SK-N-SH (cell line): Measurements from ENCODE around the gene PDCD1. TPM values are rescaled to one million over a fixed set of nuclear protein-coding genes. Genes with fewer than 3 reads are reported as not detected.

Experiments used
- CTCF ChIA-PET: fragments of 300-600, 350-600 bp; formaldehyde crosslinking; extraction: SDS; loops from one replicate; lab custom pipeline; 2021; lab: Yijun Ruan, JAX
- POLR2A ChIA-PET: fragments of 350-600 bp; sonication (Branson Sonifier 250); formaldehyde crosslinking; extraction: SDS; loops from one replicate; lab custom pipeline; 2020; ENCODE audit warnings: antibody characterized with exemption, inconsistent platforms; lab: Yijun Ruan, JAX
- DNase-seq: peaks from one replicate; pipeline ENCODE4 v3.0.0; 2012
- H2AFZ ChIP-seq: fragments of 200-600 bp; sonication (generic); 2 replicates; pipeline ENCODE4 v1.8.1; 2016; ENCODE audit warnings: antibody characterized with exemption, mild to moderate bottlenecking, low read depth
- H3F3A ChIP-seq: fragments of 200-600 bp; sonication (generic); replicated peaks from 2 replicates; pipeline ENCODE3; 2016; ENCODE audit warnings: antibody characterized with exemption, mild to moderate bottlenecking; ENCODE audit not compliant: insufficient read depth
- H3K27ac ChIP-seq, 2 experiments: fragments of 200-500 bp in 1 of 2; fragments of 200-600 bp in 1 of 2; sonication (Bioruptor generic) in 1 of 2; sonication (generic), shearing (Covaris generic) in 1 of 2; 2 replicates each; pipeline versions ENCODE4 v1.5.1 to v1.6.1; 2014 to 2016; ENCODE audit warnings: low read depth in 2 of 2, inconsistent platforms in 1 of 2, low read length in 1 of 2, mild to moderate bottlenecking in 1 of 2, mixed read lengths in 1 of 2
- H3K27me3 ChIP-seq: fragments of 200-600 bp; sonication (generic), shearing (Covaris generic); 2 replicates; pipeline ENCODE4 v1.6.1; 2016; ENCODE audit warnings: mixed run types; ENCODE audit not compliant: insufficient read depth
- H3K36me3 ChIP-seq, 2 experiments: fragments of 200-500 bp in 1 of 2; fragments of 200-600 bp in 1 of 2; sonication (Bioruptor generic) in 1 of 2; sonication (generic) in 1 of 2; replicated peaks in 1 of 2; 2 replicates each; pipeline versions ENCODE3 to v1.5.1; 2014 to 2016; ENCODE audit warnings: low read length in 1 of 2, mild to moderate bottlenecking in 1 of 2; ENCODE audit not compliant: insufficient read depth in 2 of 2, control insufficient read depth in 1 of 2
- H3K4me1 ChIP-seq, 2 experiments: fragments of 200-500 bp in 1 of 2; fragments of 200-600 bp in 1 of 2; sonication (Bioruptor generic) in 1 of 2; sonication (generic), shearing (Covaris generic) in 1 of 2; 2 replicates each; pipeline versions ENCODE4 v1.5.1 to v1.6.1; 2014 to 2016; ENCODE audit warnings: low read depth in 1 of 2, low read length in 1 of 2, mixed run types in 1 of 2; ENCODE audit not compliant: insufficient read depth in 2 of 2, control insufficient read depth in 1 of 2
- H3K4me2 ChIP-seq: fragments of 200-600 bp; sonication (generic), shearing (Covaris generic); 2 replicates; pipeline ENCODE4 v1.6.1; 2017; ENCODE audit warnings: mixed run types
- H3K4me3 ChIP-seq, 2 experiments: fragments of 200-500 bp in 1 of 2; fragments of 200-600 bp in 1 of 2; sonication (Bioruptor generic) in 1 of 2; sonication (generic), shearing (Covaris generic) in 1 of 2; 2 replicates each; pipeline versions ENCODE4 v1.5.1 to v1.8.1; 2014 to 2016; ENCODE audit warnings: low read depth in 2 of 2, inconsistent platforms in 1 of 2, low read length in 1 of 2, mild to moderate bottlenecking in 1 of 2, mixed read lengths in 1 of 2, moderate library complexity in 1 of 2
- H3K79me2 ChIP-seq: fragments of 200-600 bp; sonication (generic); 2 replicates; pipeline ENCODE4 v1.8.1; 2017; ENCODE audit warnings: mild to moderate bottlenecking; ENCODE audit not compliant: insufficient read depth
- H3K9ac ChIP-seq: fragments of 200-600 bp; sonication (generic); 2 replicates; pipeline ENCODE4 v1.6.1; 2017; ENCODE audit warnings: mixed run types
- H3K9me2 ChIP-seq: fragments of 200-600 bp; sonication (generic); 2 replicates; pipeline ENCODE4 v1.6.1; 2017; ENCODE audit warnings: mixed run types
- H3K9me3 ChIP-seq: fragments of 200-600 bp; sonication (generic); 2 replicates; pipeline ENCODE4 v1.6.1; 2017; ENCODE audit warnings: mixed run types, mild to moderate bottlenecking, moderate library complexity
- H4K20me1 ChIP-seq: fragments of 200-600 bp; sonication (generic); 2 replicates; pipeline ENCODE4 v1.6.1; 2017; ENCODE audit warnings: mild to moderate bottlenecking, mixed run types; ENCODE audit not compliant: insufficient read depth
- EZH2phosphoT487 ChIP-seq: fragments of 200-600 bp; sonication (generic); IDR thresholded peaks from 2 replicates; pipeline ENCODE4 v1.6.1; 2017; ENCODE audit warnings: low read depth, mixed run types, mild to moderate bottlenecking, antibody characterized with exemption, moderate library complexity, borderline replicate concordance
- FOSL2 ChIP-seq: IDR thresholded peaks from 2 replicates; pipeline ENCODE4 v1.4.0; 2012; ENCODE audit warnings: low read depth, mild to moderate bottlenecking, moderate library complexity, borderline replicate concordance
- FOXM1 ChIP-seq: IDR thresholded peaks from 2 replicates; pipeline ENCODE4 v1.4.0; 2012; ENCODE audit warnings: low read depth, mild to moderate bottlenecking
- JUND ChIP-seq: IDR thresholded peaks from 2 replicates; pipeline ENCODE4 v1.4.0; 2012
- MEF2A ChIP-seq: IDR thresholded peaks from 2 replicates; pipeline ENCODE4 v1.4.0; 2012; ENCODE audit warnings: low read depth, borderline replicate concordance
- POLR2AphosphoS5 ChIP-seq: IDR thresholded peaks from 2 replicates; pipeline ENCODE4 v1.6.1; 2012; ENCODE audit warnings: low read depth, low read length
- RAD21 ChIP-seq: IDR thresholded peaks from 2 replicates; pipeline ENCODE4 v1.6.1; 2012; ENCODE audit warnings: mild to moderate bottlenecking, low read length
- RCOR1 ChIP-seq: fragments of 150-350 bp; IDR thresholded peaks from 2 replicates; pipeline ENCODE4 v1.6.1; 2017; ENCODE audit warnings: antibody characterized with exemption, low read length
- SIN3A ChIP-seq: IDR thresholded peaks from 2 replicates; pipeline ENCODE4 v1.6.1; 2012; ENCODE audit warnings: low read depth, mild to moderate bottlenecking, low read length, moderate library complexity, borderline replicate concordance
- SMC3 ChIP-seq: IDR thresholded peaks from 2 replicates; pipeline ENCODE4 v1.6.1; 2012; ENCODE audit warnings: low read depth, low read length, improper control_type of control experiment
- TCF12 ChIP-seq: IDR thresholded peaks from 2 replicates; pipeline ENCODE4 v1.4.0; 2012
- USF1 ChIP-seq: IDR thresholded peaks from 2 replicates; pipeline ENCODE4 v1.4.0; 2012; ENCODE audit warnings: low read depth, borderline replicate concordance
- WGBS: methylation state at CpG from one replicate; pipeline ENCODE4 v1.1.6; 2017; ENCODE audit warnings: low lambda C conversion rate; 5-methylcytosine and 5-hydroxymethylcytosine counted together
- polyA plus RNA-seq, 3 experiments: library from polyadenylated mRNA; depleted of rRNA; stranded (reverse); fragments of >200 nt; gene quantifications; 2 replicates each; pipeline ENCODE4 v1.2.3, GENCODE V29; 2012
- TF ChIP-seq, protein P1 (sequence below): IDR thresholded peaks from 2 replicates; pipeline ENCODE4 v1.4.0; 2012; ENCODE audit warnings: low read depth, borderline replicate concordance

Gene PDCD1
- polyA plus RNA-seq, 1 of the 3 experiments (the other 2 are of a cell fraction) = not detected

GRCh38 chr2:241877197-241877685 is 18.5 kb upstream of the PDCD1 start:
- ChIA-PET CTCF (interaction anchor here (0.6 to 4.2 kb wide), 9 partner anchors 9 to 1031 kb away, joined by 3 to 58 read pairs (median 3); partner anchors contain the start of genes D2HGDH, DTYMK and ING5), POLR2A (interaction anchor here (0.6 to 1.6 kb wide), 2 partner anchors 142 to 175 kb away, joined by 3 to 6 read pairs; partner anchors contain the start of gene ING5)
- Histone ChIP-seq H3K4me1 (peaks cover 4 to 15% of the 10 kb centered on the region in 2 experiments), H3K4me3 (no peak overlapping the region), H3K4me2 (no peak overlapping the region), H3K9me3 (no peaks in the 10 kb centered on the region), H3K79me2 (no peaks in the 10 kb centered on the region), H4K20me1 (no peaks in the 10 kb centered on the region), H2AFZ (no peak overlapping the region), H3F3A (peaks cover 8% of the 10 kb centered on the region), H3K9me2 (no peaks in the 10 kb centered on the region), H3K27ac (no peak overlapping the region), H3K27me3 (no peaks in the 10 kb centered on the region), H3K36me3 (no peaks in the 10 kb centered on the region), H3K9ac (no peak overlapping the region)
- TF ChIP-seq SMC3 (no peak), JUND (no peak), TCF12 (no peak), POLR2AphosphoS5 (no peak), FOSL2 (no peak), USF1 (no peak), FOXM1 (no peak), RAD21 (no peak)
- TF ChIP-seq, protein P1, sequence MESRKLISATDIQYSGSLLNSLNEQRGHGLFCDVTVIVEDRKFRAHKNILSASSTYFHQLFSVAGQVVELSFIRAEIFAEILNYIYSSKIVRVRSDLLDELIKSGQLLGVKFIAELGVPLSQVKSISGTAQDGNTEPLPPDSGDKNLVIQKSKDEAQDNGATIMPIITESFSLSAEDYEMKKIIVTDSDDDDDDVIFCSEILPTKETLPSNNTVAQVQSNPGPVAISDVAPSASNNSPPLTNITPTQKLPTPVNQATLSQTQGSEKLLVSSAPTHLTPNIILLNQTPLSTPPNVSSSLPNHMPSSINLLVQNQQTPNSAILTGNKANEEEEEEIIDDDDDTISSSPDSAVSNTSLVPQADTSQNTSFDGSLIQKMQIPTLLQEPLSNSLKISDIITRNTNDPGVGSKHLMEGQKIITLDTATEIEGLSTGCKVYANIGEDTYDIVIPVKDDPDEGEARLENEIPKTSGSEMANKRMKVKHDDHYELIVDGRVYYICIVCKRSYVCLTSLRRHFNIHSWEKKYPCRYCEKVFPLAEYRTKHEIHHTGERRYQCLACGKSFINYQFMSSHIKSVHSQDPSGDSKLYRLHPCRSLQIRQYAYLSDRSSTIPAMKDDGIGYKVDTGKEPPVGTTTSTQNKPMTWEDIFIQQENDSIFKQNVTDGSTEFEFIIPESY = no peak
- 89% methylated on average over 8 of the region's 16 CpGs for WGBS
- peak; percentile 25 for DNase-seq

GRCh38 chr2:241876528-241877196 is 18.0 kb upstream of the PDCD1 start:
- Histone ChIP-seq H4K20me1 (no peaks in the 10 kb centered on the region), H3K27ac (no peak overlapping the region), H2AFZ (no peak overlapping the region), H3F3A (peaks cover 3% of the 10 kb centered on the region)
- no peak for DNase-seq
- TF ChIP-seq JUND = no peak
- TF ChIP-seq RCOR1 = no peak
- TF ChIP-seq MEF2A = no peak
- no peak for TF ChIP-seq FOSL2
- TF ChIP-seq SIN3A = no peak
- TF ChIP-seq EZH2phosphoT487 = no peak
- TF ChIP-seq, all 33 proteins: peak for 0
- whole genome bisulfite sequencing = 73% methylated on average over 7 of the region's 18 CpGs
- Histone ChIP-seq H3K27me3 (no peaks in the 10 kb centered on the region), H3K4me1 (peaks cover 0 to 11% of the 10 kb centered on the region in 2 experiments; a peak in 1 of 4 replicates), H3K9me2 (no peaks in the 10 kb centered on the region), H3K4me2 (no peak overlapping the region), H3K9ac (no peak overlapping the region), H3K9me3 (no peaks in the 10 kb centered on the region), H3K4me3 (no peak overlapping the region), H3K79me2 (no peaks in the 10 kb centered on the region), H3K36me3 (no peaks in the 10 kb centered on the region)
- ChIA-PET POLR2A (interaction anchor here (0.6 kb wide), 1 partner anchor 142 kb away, joined by 3 read pairs; no protein-coding TSS in a partner anchor), CTCF (interaction anchor here (0.6 to 4.2 kb wide), 9 partner anchors 8 to 1030 kb away, joined by 3 to 58 read pairs (median 3); partner anchors contain the start of genes D2HGDH, DTYMK and ING5)
